PC-9 (cell line): ENCODE results near the gene DLG2.

ENCODE experiments used
- EZH2 ChIP-seq: fragments of 200-600 bp; sonication (generic); IDR thresholded peaks from 2 replicates; pipeline ENCODE4 v1.8.0; 2017; ENCODE audit warnings: antibody characterized with exemption, low read depth
- TF ChIP-seq, protein P1 (sequence below): fragments of 200-600 bp; sonication (generic); conservative IDR thresholded peaks from 2 replicates; pipeline ENCODE4 v1.6.1; 2017; ENCODE audit warnings: mixed run types, antibody characterized with exemption, mild to moderate bottlenecking, moderate library complexity

DNA sequence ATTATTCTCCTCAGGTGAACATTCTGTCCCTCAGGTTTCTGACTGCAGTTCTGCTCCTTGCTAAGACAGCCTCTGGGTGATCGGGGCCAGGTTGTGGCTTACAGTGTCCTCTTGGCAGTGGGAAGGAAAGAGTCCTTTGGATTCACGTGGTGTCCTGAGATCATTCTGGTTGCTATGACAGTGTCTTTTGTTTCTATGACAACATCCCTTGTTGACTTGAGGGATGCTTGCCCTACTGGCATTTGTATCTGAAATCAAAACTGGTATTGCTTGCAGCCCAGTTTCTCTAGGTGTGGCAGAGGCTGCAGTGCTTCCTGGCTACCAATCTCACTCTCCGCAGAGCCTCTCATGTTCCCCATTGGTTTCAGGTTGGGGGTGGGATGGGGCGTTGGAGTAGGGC lies 2189.2 kb downstream of the DLG2 start:
- TF ChIP-seq, protein P1, sequence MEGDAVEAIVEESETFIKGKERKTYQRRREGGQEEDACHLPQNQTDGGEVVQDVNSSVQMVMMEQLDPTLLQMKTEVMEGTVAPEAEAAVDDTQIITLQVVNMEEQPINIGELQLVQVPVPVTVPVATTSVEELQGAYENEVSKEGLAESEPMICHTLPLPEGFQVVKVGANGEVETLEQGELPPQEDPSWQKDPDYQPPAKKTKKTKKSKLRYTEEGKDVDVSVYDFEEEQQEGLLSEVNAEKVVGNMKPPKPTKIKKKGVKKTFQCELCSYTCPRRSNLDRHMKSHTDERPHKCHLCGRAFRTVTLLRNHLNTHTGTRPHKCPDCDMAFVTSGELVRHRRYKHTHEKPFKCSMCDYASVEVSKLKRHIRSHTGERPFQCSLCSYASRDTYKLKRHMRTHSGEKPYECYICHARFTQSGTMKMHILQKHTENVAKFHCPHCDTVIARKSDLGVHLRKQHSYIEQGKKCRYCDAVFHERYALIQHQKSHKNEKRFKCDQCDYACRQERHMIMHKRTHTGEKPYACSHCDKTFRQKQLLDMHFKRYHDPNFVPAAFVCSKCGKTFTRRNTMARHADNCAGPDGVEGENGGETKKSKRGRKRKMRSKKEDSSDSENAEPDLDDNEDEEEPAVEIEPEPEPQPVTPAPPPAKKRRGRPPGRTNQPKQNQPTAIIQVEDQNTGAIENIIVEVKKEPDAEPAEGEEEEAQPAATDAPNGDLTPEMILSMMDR, result no peak
- TF ChIP-seq EZH2, result no peak
